Liver (tissue), 9 donors: Measurements from ENCODE around the gene KCNJ11. TPM values are rescaled to one million over a fixed set of nuclear protein-coding genes. Genes with fewer than 3 reads are reported as not detected.

Source experiments
- DNase-seq: peaks from one replicate; pipeline ENCODE4 v3.0.0-alpha.2; 2017; ENCODE audit warnings: low spot score
- H3K27ac ChIP-seq, 2 donors: one replicate each; pipeline ENCODE4 v1.7.0; 2013; ENCODE audit warnings: inconsistent platforms in 2 of 2, low read length in 2 of 2, control low read depth in 1 of 2, low read depth in 1 of 2, mild to moderate bottlenecking in 1 of 2
- H3K27me3 ChIP-seq, 4 donors: one replicate each; pipeline versions ENCODE4 v1.6.1 to v1.7.0; 2013; ENCODE audit warnings: low read length in 3 of 4, inconsistent platforms in 1 of 4, mild to moderate bottlenecking in 1 of 4, moderate library complexity in 1 of 4; ENCODE audit not compliant: control insufficient read depth in 4 of 4, insufficient read depth in 4 of 4
- H3K36me3 ChIP-seq, 4 donors: one replicate each; pipeline versions ENCODE4 v1.6.1 to v1.7.0; 2013; ENCODE audit warnings: low read length in 3 of 4, mild to moderate bottlenecking in 3 of 4, low read depth in 1 of 4, moderate library complexity in 1 of 4; ENCODE audit not compliant: control insufficient read depth in 4 of 4, insufficient read depth in 3 of 4
- H3K4me1 ChIP-seq, 4 donors: one replicate each; pipeline versions ENCODE4 v1.6.1 to v1.7.0; 2013; ENCODE audit warnings: low read length in 3 of 4, mild to moderate bottlenecking in 3 of 4, moderate library complexity in 1 of 4; ENCODE audit not compliant: control insufficient read depth in 4 of 4, insufficient read depth in 4 of 4
- H3K4me3 ChIP-seq, 3 donors: one replicate each; pipeline versions ENCODE4 v1.6.1 to v1.7.0; 2013; ENCODE audit warnings: low read length in 3 of 3, control low read depth in 1 of 3, low read depth in 1 of 3, mild to moderate bottlenecking in 1 of 3
- H3K9ac ChIP-seq, 2 donors: one replicate each; pipeline ENCODE4 v1.7.0; 2013; ENCODE audit warnings: low read length in 2 of 2, mild to moderate bottlenecking in 2 of 2, moderate library complexity in 2 of 2, control low read depth in 1 of 2, low read depth in 1 of 2
- H3K9me3 ChIP-seq, 4 donors: one replicate each; pipeline versions ENCODE4 v1.6.1 to v1.7.0; 2013; ENCODE audit warnings: low read length in 3 of 4; ENCODE audit not compliant: control insufficient read depth in 4 of 4
- EGR1 ChIP-seq, 2 donors: IDR thresholded peaks; 2 replicates each; pipeline ENCODE4 v1.6.1; 2016 to 2018; ENCODE audit warnings: antibody characterized with exemption in 2 of 2, low read depth in 2 of 2
- FOXA1 ChIP-seq: IDR thresholded peaks from 2 replicates; pipeline ENCODE4 v1.6.1; 2016; ENCODE audit warnings: antibody characterized with exemption
- FOXA2 ChIP-seq: IDR thresholded peaks from 2 replicates; pipeline ENCODE4 v1.6.1; 2016; ENCODE audit warnings: antibody characterized with exemption
- GABPA ChIP-seq, 2 donors: IDR thresholded peaks in 1 of 2; conservative IDR thresholded peaks in 1 of 2; 2 replicates each; pipeline ENCODE4 v1.6.1; 2016; ENCODE audit warnings: antibody characterized with exemption in 2 of 2, mild to moderate bottlenecking in 1 of 2, moderate library complexity in 1 of 2
- HNF4A ChIP-seq, 2 donors: conservative IDR thresholded peaks; 2 replicates each; pipeline ENCODE4 v1.6.1; 2016; ENCODE audit warnings: antibody characterized with exemption in 2 of 2, mild to moderate bottlenecking in 2 of 2
- HNF4G ChIP-seq: IDR thresholded peaks from 2 replicates; pipeline ENCODE4 v1.6.1; 2016; ENCODE audit warnings: antibody characterized with exemption
- JUND ChIP-seq, 2 donors: IDR thresholded peaks; 2 replicates each; pipeline ENCODE4 v1.6.1; 2016; ENCODE audit warnings: antibody characterized with exemption in 2 of 2
- NR2F2 ChIP-seq: IDR thresholded peaks from 2 replicates; pipeline ENCODE4 v1.6.1; 2016; ENCODE audit warnings: antibody characterized with exemption
- RAD21 ChIP-seq, 2 donors: IDR thresholded peaks; 2 replicates each; pipeline ENCODE4 v1.6.1; 2016; ENCODE audit warnings: antibody characterized with exemption in 2 of 2, mild to moderate bottlenecking in 2 of 2
- RXRA ChIP-seq, 2 donors: IDR thresholded peaks; 2 replicates each; pipeline ENCODE4 v1.6.1; 2017 to 2018; ENCODE audit warnings: antibody characterized with exemption in 2 of 2, mild to moderate bottlenecking in 1 of 2
- SP1 ChIP-seq: IDR thresholded peaks from 2 replicates; pipeline ENCODE4 v1.6.1; 2018; ENCODE audit warnings: antibody characterized with exemption, mild to moderate bottlenecking
- YY1 ChIP-seq: IDR thresholded peaks from 2 replicates; pipeline ENCODE4 v1.6.1; 2016; ENCODE audit warnings: antibody characterized with exemption, mild to moderate bottlenecking
- WGBS: extraction: QIAGEN DNeasy Blood & Tissue Kit; methylation state at CpG from one replicate; pipeline ENCODE4 v1.1.7; 2013; 5-methylcytosine and 5-hydroxymethylcytosine counted together
- polyA plus RNA-seq, 2 donors: library from polyadenylated mRNA; stranded (reverse) in 1 of 2; unstranded in 1 of 2; fragments of 200-250 nt in 1 of 2; fragments of >200 nt in 1 of 2; fragmentation: Nextera tagmentation in 1 of 2; extraction: Ambion mirVana in 1 of 2; gene quantifications; one replicate each; pipeline versions ENCODE4 v1.2.1 to v1.2.3, GENCODE V29; 2013 to 2015
- total RNA-seq, 2 donors: library from RNA; depleted of rRNA; stranded (reverse); fragments of >200 nt; gene quantifications; one replicate each; pipeline ENCODE4 v1.2.3, GENCODE V29; 2014
- TF ChIP-seq, protein P1 (sequence below): IDR thresholded peaks from 2 replicates; pipeline ENCODE4 v1.6.1; 2016; ENCODE audit warnings: antibody characterized with exemption
- TF ChIP-seq, protein P2 (sequence below): IDR thresholded peaks from 2 replicates; pipeline ENCODE4 v1.6.1; 2016; ENCODE audit warnings: antibody characterized with exemption
- TF ChIP-seq, protein P3 (sequence below): IDR thresholded peaks from 2 replicates; pipeline ENCODE4 v1.6.1; 2016; ENCODE audit warnings: antibody characterized with exemption
- TF ChIP-seq, protein P4 (sequence below): IDR thresholded peaks from 2 replicates; pipeline ENCODE4 v1.6.1; 2016; ENCODE audit warnings: antibody characterized with exemption, mild to moderate bottlenecking
- donor health status: healthy.
- donor health status: healthy.
- donor health status: healthy.
- donor health status: healthy.
- donor health status: healthy.

KCNJ11 gene
- total and polyA plus RNA-seq, 4 donors: 0.28 to 1.1 (median 0.75) TPM; not detected in 1

DNA sequence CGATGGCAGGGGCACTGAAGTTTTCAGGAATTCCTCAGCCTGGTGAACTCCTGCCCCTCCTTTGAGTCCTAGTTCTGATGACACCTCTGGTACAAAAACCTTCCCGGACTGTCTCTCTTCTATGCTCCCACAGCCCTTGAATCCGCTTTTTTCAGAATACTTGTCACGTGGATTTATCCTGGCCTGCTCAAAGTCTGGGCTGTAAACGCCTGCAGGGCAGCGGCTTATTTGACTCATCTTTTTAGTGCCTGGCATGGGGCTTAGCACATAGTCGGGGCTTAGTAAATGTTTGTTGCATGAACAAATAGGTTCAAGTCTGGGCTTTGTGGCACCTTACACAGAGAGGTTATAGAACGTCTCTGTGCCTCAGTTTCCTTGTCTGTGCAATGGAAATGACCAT is 13.4 kb upstream of the KCNJ11 start (continued):
- TF ChIP-seq, protein P1, sequence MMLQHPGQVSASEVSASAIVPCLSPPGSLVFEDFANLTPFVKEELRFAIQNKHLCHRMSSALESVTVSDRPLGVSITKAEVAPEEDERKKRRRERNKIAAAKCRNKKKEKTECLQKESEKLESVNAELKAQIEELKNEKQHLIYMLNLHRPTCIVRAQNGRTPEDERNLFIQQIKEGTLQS: no peak
- TF ChIP-seq YY1 (no peak), FOXA2 (no peak), SP1 (no peak), GABPA (IDR thresholded peaks at IDR 0.05 in 1 of 2, conservative IDR thresholded peaks at IDR 0.05 in 1 of 2) (no peak), HNF4G (no peak), RXRA (IDR thresholded peaks at IDR 0.05) (no peak), NR2F2 (no peak), JUND (IDR thresholded peaks at IDR 0.05) (no peak)
- TF ChIP-seq, protein P2, sequence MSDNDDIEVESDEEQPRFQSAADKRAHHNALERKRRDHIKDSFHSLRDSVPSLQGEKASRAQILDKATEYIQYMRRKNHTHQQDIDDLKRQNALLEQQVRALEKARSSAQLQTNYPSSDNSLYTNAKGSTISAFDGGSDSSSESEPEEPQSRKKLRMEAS: no peak

DNA sequence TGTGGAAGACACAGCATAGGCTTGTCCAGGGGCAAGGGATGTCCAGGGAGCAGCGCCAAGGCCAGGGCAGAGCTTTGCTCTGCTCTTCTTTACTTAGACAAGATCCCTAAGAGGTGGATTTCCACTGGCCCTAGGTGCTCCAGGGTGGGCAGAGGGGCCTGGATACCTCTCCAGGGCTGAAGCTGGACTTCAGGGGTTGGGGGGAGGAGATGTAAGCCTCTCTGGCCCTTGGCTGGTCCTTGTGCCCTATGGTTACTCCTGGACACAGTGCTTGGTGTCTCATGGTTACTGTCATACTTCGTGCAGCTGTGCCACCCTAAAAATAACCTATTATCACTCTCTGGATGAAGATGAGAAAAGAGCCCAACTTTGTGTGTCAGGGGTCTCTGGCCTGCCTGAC is 12.9 kb upstream of the KCNJ11 start:
- Histone ChIP-seq H3K27me3 (no peaks in the 10 kb centered on the region), H3K4me3 (no peak overlapping the region), H3K27ac (no peak overlapping the region), H3K9me3 (no peaks in the 10 kb centered on the region), H3K4me1 (peaks cover 3 to 12% (median 7%) of the 10 kb centered on the region in 4 donors), H3K36me3 (no peaks in the 10 kb centered on the region), H3K9ac (no peak overlapping the region)
- WGBS: 90% methylated on average over 2 of the region's 2 CpGs
- no peak for DNase-seq
- no peak for TF ChIP-seq EGR1 (IDR thresholded peaks at IDR 0.05; ENCODE audit: low read depth in 2 of 2)
- TF ChIP-seq, protein P3, sequence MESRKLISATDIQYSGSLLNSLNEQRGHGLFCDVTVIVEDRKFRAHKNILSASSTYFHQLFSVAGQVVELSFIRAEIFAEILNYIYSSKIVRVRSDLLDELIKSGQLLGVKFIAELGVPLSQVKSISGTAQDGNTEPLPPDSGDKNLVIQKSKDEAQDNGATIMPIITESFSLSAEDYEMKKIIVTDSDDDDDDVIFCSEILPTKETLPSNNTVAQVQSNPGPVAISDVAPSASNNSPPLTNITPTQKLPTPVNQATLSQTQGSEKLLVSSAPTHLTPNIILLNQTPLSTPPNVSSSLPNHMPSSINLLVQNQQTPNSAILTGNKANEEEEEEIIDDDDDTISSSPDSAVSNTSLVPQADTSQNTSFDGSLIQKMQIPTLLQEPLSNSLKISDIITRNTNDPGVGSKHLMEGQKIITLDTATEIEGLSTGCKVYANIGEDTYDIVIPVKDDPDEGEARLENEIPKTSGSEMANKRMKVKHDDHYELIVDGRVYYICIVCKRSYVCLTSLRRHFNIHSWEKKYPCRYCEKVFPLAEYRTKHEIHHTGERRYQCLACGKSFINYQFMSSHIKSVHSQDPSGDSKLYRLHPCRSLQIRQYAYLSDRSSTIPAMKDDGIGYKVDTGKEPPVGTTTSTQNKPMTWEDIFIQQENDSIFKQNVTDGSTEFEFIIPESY: no peak
- TF ChIP-seq, protein P4, sequence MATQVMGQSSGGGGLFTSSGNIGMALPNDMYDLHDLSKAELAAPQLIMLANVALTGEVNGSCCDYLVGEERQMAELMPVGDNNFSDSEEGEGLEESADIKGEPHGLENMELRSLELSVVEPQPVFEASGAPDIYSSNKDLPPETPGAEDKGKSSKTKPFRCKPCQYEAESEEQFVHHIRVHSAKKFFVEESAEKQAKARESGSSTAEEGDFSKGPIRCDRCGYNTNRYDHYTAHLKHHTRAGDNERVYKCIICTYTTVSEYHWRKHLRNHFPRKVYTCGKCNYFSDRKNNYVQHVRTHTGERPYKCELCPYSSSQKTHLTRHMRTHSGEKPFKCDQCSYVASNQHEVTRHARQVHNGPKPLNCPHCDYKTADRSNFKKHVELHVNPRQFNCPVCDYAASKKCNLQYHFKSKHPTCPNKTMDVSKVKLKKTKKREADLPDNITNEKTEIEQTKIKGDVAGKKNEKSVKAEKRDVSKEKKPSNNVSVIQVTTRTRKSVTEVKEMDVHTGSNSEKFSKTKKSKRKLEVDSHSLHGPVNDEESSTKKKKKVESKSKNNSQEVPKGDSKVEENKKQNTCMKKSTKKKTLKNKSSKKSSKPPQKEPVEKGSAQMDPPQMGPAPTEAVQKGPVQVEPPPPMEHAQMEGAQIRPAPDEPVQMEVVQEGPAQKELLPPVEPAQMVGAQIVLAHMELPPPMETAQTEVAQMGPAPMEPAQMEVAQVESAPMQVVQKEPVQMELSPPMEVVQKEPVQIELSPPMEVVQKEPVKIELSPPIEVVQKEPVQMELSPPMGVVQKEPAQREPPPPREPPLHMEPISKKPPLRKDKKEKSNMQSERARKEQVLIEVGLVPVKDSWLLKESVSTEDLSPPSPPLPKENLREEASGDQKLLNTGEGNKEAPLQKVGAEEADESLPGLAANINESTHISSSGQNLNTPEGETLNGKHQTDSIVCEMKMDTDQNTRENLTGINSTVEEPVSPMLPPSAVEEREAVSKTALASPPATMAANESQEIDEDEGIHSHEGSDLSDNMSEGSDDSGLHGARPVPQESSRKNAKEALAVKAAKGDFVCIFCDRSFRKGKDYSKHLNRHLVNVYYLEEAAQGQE: no peak
- TF ChIP-seq FOXA2: no peak
- TF ChIP-seq SP1: no peak
- TF ChIP-seq, protein P2: no peak
- no peak for TF ChIP-seq FOXA1
- TF ChIP-seq JUND (IDR thresholded peaks at IDR 0.05): no peak
- TF ChIP-seq RAD21 (IDR thresholded peaks at IDR 0.05): no peak
- TF ChIP-seq GABPA (IDR thresholded peaks at IDR 0.05 in 1 of 2, conservative IDR thresholded peaks at IDR 0.05 in 1 of 2): no peak
- TF ChIP-seq, protein P1: no peak
- TF ChIP-seq HNF4A (conservative IDR thresholded peaks at IDR 0.05): no peak
- TF ChIP-seq NR2F2: no peak
- no peak for TF ChIP-seq YY1
